ENCODE results near the gene IGSF23.
"Not testable (repeated sequence)": the region's sequence is repeated elsewhere in the genome, so short reads cannot be mapped to it uniquely, and the experiment has no call there.

GRCh38 chr19:44631611-44632010, 18.2 kb downstream of the IGSF23 start:
- TF ChIP-seq CTCF, POLR2A (IDR thresholded peaks at IDR 0.05): not testable (repeated sequence)

Measured in Peyer's patch (tissue), 4 donors.